ENCODE data around the gene OR5C1. TPM values are rescaled to one million over a fixed set of nuclear protein-coding genes. Genes with fewer than 3 reads are reported as not detected.

OR5C1 gene
- total and polyA plus RNA-seq, 2 of the 13 experiments (the other 11 are each of a cell fraction or from before 2014, with no cell fraction given) = not detected

DNA sequence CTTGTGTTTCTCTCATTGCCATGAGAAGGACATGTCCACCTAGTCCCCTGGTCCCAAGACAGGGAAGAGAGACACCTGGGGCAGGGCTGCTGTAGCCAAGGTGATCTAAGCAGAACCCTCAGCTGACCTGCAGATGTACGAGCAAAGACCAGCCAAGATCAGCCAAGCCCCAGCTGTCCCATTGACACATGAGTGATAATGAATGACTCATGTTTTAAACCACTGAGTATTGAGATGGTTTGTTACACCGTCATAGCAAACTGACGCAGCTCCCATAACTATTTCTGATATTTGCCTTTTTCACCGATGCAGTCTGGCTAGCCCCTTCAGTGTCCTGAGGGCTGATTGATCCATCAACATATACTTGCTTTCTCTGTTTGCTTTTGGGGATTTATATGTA, 17.9 kb downstream of the OR5C1 start:
- CTCF ChIA-PET (ENCODE audit: low intra/inter-chr PET ratio, low total read pairs) = no interaction called here
- in situ Hi-C loops (cut with HindIII; ENCODE audit: extremely low pct_ligation_motif_present, low pct_unique_long_range_greater_than_20kb) = loop anchor here (10.0 to 25.0 kb wide), 2 partner anchors 302 to 444 kb away; partner anchors contain the start of gene PTGS1

More for the DNA sequence above, 17.9 kb downstream of the OR5C1 start:
- POLR2A ChIA-PET = no interaction called here
- FAIRE-seq (no peak), DNase-seq (ENCODE audit: low spot score) (no peak), ATAC-seq (no peak)
- no peak overlapping the region for H3K9ac ChIP-seq (ENCODE audit: insufficient read depth, low read depth, low read length)
- H3K4me3 ChIP-seq (replicated peaks in 1 of 3; ENCODE audit: insufficient read depth in 1 of 3, low read depth in 2 of 3, low read length in 3 of 3) = no peak overlapping the region
- no peak overlapping the region for H2AFZ ChIP-seq (ENCODE audit: low read length)
- no peak overlapping the region for H3K27ac ChIP-seq (ENCODE audit: extremely low read length, insufficient read depth, low read length)
- H4K20me1 ChIP-seq (ENCODE audit: insufficient read depth, low read length) = no peaks in the 10 kb centered on the region
- WGBS (ENCODE audit: low lambda C conversion rate) = 77% methylated on average over 4 of the region's 4 CpGs
- no peaks in the 10 kb centered on the region for H3K27me3 ChIP-seq (ENCODE audit: control insufficient read depth in 1 of 2, insufficient read depth in 2 of 2, low read length in 2 of 2)
- BruUV-seq (replicated peaks) = no TSS peak
- no peak overlapping the region for H3K4me2 ChIP-seq (ENCODE audit: low read depth, low read length)
- intact Hi-C loops (cut with micrococcal nuclease; ENCODE audit: unreplicated experiment) = no loop called here
- TF ChIP-seq, protein P1, sequence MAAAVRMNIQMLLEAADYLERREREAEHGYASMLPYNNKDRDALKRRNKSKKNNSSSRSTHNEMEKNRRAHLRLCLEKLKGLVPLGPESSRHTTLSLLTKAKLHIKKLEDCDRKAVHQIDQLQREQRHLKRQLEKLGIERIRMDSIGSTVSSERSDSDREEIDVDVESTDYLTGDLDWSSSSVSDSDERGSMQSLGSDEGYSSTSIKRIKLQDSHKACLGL (CRISPR knock-in tag; IDR thresholded peaks at IDR 0.05) = no peak
- TF ChIP-seq IRF2 (CRISPR knock-in tag; IDR thresholded peaks at IDR 0.05) (no peak), KAT2B (IDR thresholded peaks at IDR 0.05; ENCODE audit: borderline replicate concordance, low read depth, low read length) (no peak), ERF (CRISPR knock-in tag; IDR thresholded peaks at IDR 0.05) (no peak), ZNF232 (CRISPR knock-in tag; IDR thresholded peaks at IDR 0.05; ENCODE audit: borderline replicate concordance) (no peak), ZNF607 (CRISPR knock-in tag; IDR thresholded peaks at IDR 0.05; ENCODE audit: borderline replicate concordance) (no peak)
- TF ChIP-seq, protein P2, sequence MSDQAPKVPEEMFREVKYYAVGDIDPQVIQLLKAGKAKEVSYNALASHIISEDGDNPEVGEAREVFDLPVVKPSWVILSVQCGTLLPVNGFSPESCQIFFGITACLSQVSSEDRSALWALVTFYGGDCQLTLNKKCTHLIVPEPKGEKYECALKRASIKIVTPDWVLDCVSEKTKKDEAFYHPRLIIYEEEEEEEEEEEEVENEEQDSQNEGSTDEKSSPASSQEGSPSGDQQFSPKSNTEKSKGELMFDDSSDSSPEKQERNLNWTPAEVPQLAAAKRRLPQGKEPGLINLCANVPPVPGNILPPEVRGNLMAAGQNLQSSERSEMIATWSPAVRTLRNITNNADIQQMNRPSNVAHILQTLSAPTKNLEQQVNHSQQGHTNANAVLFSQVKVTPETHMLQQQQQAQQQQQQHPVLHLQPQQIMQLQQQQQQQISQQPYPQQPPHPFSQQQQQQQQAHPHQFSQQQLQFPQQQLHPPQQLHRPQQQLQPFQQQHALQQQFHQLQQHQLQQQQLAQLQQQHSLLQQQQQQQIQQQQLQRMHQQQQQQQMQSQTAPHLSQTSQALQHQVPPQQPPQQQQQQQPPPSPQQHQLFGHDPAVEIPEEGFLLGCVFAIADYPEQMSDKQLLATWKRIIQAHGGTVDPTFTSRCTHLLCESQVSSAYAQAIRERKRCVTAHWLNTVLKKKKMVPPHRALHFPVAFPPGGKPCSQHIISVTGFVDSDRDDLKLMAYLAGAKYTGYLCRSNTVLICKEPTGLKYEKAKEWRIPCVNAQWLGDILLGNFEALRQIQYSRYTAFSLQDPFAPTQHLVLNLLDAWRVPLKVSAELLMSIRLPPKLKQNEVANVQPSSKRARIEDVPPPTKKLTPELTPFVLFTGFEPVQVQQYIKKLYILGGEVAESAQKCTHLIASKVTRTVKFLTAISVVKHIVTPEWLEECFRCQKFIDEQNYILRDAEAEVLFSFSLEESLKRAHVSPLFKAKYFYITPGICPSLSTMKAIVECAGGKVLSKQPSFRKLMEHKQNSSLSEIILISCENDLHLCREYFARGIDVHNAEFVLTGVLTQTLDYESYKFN (CRISPR knock-in tag; conservative IDR thresholded peaks at IDR 0.05) = no peak
- no peaks in the 10 kb centered on the region for H3K79me2 ChIP-seq (ENCODE audit: insufficient read depth, low read length)
- no peaks in the 10 kb centered on the region for H3K9me3 ChIP-seq (ENCODE audit: low read length)
- H3K4me1 ChIP-seq (ENCODE audit: insufficient read depth, low read length) = peaks cover 16% of the 10 kb centered on the region; the same call in 1 of the 2 replicates
- no peaks in the 10 kb centered on the region for H3K36me3 ChIP-seq (replicated peaks in 1 of 2; ENCODE audit: control insufficient read depth in 1 of 2, insufficient read depth in 2 of 2, low read length in 2 of 2)
